Measurements from ENCODE around the gene OR1F1.
"Not testable (repeated sequence)": the region's sequence is repeated elsewhere in the genome, so short reads cannot be mapped to it uniquely, and the experiment has no call there.

OR1F1 gene

GRCh38 chr16:3152027-3152276 lies 36.1 kb upstream of the OR1F1 start:
- no peak for FAIRE-seq

GRCh38 chr16:3152277-3152990 lies 35.6 kb upstream of the OR1F1 start:
- FAIRE-seq, result no peak

GRCh38 chr16:3152991-3153368 lies 35.0 kb upstream of the OR1F1 start:
- no peak for FAIRE-seq

DNA sequence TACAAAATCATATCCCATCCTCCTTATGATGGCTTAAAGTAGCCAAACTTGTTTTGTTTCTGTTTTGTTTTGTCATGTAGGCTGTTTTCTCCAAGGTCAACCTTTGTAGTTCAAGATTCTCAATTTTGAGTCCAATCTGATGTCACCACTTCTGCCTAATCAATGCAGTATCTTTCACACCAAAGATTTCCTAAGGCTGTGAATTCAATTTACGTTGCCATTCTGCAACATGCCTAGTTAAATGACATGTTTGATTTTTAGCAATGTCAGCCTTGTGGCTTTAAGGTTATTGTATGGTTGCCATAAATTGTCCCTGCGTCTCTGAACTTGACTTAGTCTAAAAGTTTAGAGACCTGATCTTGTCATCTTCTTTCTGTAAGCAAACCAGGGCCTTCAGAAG lies 32.8 kb upstream of the OR1F1 start:
- no peak for FAIRE-seq

DNA sequence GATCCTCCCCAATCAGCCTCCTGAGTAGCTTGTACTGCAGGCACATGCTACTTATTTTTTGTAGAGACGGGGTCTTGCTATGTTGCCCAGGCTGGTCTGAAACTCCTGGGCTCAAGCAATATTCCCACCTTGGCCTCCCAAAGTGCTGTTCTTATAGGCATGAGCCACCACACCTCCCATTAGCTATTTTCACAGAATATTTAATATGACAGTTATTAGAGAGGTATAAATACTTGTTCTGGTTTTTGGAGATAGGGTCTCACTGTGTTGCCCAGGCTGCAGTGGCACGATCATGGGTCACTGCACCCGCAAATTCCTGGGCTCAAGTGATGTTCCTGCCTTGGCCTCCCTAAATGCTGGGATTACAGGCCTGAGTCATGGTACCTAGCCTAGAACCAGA lies 32.0 kb upstream of the OR1F1 start:
- FAIRE-seq, result no peak

DNA sequence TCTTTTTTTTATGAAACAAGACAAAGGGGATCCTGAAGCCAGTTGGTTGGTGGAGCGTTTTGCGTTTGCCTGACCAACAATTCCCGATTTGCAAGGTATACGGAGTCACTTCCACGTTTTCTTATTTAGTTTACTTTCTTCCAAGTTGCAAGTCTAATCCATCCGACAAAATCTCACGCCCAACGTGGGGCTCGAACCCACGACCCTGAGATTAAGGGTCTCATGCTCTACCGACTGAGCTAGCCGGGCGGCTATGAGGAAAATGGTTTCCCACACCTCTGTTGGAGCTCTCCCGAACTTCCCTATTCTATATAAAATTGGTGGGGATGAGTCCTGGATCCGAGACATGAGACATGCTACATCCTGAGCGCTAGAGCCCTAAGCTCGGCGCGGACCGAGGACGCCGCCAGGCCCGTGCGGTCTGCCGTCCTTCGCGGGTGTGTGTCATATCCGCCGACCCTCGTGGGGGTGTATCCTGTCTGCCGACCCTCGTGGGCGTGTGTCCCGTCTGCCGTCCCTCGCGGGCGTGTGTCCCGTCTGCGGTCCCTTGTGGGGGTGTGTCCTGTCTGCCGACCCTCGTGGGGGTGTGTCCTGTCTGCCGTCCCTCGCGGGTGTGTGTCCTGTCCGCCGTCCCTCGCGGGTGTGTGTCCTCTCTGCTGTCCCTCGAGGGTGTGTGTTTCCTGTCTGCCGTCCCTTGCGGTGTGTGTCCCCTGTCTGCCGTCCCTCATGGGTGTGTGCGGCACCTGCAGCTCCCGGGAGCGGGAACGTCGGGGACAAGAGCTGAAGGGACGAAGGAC lies 30.6 kb upstream of the OR1F1 start:
- no peak for FAIRE-seq

- no peak for FAIRE-seq
Measured at GRCh38 chr16:3158026-3158509, 29.9 kb upstream of the OR1F1 start.

DNA sequence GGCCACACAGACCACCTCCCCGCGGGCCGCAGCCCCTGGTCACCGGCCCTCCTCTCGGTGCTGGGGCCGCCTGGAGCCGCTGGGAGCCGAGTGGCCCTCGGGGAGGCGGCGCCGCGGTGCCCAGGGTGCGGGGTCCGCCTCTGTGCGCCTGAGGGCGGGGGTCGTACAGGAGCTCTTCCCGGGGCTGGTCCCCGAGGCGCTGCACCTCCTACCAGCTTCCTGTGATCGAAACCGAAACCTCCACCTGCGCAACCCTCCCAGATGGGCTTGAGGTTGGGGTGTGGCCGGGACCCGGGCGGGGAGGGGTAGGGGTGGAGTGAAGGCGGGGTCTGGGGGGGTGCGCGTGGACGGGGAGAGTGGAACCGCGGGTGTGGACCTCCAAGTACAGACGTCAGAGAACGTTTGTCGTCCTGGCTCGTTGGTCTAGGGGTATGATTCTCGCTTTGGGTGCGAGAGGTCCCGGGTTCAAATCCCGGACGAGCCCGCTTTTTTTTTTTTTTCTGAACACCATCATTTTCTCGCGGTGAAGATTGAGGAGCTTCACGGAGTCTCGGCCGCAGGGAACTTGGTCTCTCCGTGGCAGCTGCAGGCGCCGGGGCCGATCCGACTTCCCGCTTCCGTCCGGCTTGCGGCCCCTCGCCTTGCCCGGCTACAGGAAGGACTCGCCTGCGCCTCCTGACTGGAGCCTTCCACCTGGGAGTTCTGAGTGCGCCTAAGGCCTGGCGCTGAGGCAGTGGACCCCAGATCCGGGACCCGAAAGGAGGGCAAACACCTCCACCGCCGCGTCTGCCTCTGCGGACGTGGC lies 29.3 kb upstream of the OR1F1 start:
- no peak for FAIRE-seq

DNA sequence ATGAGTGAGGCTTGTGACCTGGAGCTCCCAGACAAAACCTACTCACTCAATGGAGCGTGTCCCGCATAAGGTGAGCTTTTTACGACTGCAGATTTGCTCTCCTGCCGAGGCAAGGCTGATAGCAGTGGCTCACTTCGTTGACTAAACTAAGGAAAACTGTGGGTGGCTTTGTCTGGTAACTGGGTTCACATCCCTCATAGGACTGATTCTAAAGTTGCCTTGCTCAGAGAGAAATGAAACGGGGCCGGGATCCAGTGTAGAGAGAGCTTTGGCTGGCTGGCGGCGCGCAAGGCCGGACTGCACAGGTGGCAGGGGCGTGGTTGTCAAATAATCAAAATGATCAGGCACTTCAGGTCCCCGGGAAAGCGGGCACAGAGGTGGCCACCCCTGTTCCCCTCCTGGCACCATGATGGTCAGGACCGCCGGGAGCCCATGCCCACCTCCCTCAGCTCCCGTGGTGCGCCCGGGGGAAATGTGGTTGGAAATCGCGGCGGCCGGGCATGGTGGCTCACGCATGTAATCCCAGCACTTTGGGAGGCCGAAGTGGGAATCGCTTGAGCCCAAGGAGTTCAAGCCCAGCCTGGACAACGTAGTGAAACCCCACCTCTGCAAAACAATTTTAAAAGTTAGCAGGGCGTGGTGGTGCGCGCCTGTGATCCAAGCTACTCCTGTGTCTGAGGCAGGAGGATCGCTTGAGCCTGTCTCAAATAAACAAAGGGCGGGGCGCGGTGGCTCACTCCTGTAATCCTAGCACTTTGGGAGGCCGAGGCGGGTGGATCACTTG lies 26.6 kb upstream of the OR1F1 start:
- no peak for FAIRE-seq

DNA sequence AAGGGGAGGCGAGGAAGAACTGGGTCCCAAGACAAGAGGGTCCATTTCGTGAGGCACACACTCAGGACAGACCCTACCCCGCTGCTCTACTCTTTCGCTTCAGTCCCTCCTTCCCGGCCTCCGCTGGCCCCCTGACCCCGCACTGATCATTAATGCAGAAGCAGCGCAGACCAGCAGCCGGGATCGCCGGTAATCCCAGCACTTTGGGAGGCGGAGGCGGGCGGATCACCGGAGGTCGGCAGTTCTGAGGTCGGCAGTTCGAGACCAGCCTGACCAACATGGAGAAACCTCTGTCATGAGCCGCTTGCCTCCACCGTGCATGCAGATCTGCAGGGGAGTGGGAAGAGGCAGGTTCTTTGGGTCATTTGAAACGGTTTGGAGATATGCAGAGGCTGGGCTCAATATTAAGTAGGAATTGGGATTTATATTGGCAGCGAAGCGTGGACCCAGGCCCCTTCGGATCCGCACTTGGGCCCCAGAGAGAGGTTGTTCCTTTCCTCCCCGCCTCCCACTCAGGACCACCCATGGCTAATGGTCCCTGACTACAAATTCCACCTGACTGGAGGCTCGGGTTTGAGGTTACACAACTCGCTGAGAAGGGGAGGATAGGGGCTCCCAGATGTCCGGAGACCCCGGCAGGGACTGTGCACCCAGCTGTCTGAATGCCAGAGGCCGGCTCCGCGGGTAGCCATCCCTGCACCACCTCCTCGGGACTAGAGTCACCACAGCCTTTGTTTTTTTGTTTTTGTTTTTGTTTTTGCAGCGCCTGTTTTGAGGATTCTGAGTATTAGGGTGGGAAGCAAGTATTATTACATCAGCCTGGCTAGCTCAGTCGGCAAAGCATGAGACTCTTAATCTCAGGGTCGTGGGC lies 23.6 kb upstream of the OR1F1 start:
- FAIRE-seq, result no peak

DNA sequence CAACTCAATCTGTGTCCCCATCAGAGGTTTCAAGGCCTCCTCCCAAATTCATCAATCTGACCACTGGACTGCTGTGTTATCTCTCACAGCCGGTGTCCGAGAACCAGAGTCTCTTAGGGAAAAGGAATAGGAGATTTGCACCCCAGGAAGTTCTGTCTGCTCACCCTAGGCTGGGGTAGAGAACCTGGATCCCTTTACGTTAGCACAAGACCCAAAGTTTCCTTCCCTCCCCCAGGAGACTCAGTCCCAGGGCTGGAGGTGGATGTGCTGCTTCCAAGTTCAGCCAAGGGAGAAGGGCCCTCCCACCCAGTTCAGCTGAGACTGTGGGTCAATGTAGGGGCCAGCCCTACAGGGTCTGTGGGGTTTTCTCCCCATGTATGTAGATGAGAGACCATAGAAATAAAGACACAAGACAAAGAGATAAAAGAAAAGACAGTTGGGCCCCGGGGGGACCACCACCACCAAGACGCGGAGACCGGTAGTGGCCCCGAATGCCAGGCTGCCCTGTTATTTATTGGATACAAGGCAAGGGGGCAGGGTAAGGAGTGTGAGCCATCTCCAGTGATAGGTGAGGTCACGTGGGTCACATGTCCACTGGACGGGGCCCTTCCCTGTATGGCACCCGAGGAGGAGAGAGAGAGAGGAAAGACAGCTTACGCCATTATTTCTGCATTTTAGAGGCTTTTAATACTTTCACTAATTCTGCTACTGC lies 22.7 kb upstream of the OR1F1 start:
- FAIRE-seq, result no peak

- FAIRE-seq, result no peak
Measured at GRCh38 chr16:3166505-3166886, 21.5 kb upstream of the OR1F1 start.

- not testable (repeated sequence) for FAIRE-seq
Measured at GRCh38 chr16:3168729-3169128, 19.3 kb upstream of the OR1F1 start.

DNA sequence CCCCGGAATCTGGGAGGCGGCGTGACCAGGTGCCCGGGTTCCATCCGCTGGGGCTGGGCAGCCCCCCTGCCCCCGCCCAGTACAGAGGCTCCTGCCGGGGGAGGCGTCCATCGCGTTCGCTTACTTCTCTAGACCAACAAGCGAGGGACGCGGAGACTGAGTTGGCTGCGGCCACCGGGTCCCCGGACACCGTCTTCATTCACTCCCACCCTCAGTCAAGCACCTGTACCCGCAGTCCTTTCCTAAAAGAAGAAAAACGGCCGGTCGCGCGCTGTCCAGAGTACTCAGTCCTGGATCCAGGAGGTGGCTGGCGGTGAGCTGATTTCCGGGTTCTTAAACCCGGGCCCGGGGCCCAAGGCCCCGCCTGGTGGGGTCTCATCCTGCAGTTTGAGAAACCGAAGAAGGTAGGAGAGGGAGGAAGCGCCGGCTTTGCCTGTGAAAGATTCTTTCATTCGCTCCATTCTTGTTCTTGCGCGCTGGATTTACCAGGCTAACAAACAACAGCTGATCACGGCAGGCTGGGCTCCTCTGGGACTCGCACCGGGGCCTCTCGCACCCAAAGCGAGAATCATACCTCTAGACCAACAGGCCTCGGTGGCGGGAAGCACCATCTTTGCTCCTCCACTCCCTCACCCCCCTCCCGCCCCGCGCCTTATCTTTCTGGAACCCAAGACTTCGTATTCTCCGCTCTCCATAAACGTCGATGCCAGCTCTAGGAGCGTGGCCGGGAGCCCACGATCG lies 17.4 kb upstream of the OR1F1 start:
- no peak for FAIRE-seq

GRCh38 chr16:3171181-3171854 lies 16.7 kb upstream of the OR1F1 start:
- no peak for FAIRE-seq

- FAIRE-seq, result no peak
Measured at GRCh38 chr16:3171855-3172593, 16.0 kb upstream of the OR1F1 start.

DNA sequence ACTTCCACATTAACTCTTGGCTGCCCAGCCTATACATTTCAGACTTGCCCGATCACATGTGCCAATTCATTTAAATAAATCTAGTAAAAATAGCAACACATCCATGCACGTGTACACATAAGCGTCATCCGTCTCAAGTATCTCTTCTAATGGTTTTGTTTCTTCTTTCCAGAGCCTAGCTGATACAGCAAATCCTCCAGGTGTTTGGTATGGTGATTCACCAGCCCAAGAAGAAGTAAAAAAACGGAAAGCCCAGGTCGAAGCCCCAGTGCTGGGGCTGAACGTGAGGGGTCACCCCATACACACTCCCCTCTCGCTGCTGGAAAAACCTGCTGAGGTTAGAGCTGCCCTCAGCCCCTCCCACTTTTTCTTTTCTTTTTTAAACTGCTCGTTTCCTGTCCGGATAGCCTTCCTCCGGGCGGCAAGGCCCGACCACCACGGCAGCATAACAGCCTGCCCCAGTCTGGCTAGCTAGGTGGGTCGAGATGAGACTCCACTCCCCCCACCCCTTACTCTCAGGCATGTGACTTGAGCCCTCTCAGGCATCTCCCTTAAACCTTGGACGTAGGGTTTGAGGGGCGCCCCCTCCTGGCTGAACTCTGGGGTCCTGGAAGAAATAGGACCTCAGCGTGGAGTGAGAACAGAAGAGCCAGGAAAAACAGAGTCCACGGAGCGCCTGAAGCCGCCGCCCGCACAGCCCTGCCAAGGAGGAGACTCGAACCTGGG lies 13.9 kb upstream of the OR1F1 start:
- FAIRE-seq, result no peak

DNA sequence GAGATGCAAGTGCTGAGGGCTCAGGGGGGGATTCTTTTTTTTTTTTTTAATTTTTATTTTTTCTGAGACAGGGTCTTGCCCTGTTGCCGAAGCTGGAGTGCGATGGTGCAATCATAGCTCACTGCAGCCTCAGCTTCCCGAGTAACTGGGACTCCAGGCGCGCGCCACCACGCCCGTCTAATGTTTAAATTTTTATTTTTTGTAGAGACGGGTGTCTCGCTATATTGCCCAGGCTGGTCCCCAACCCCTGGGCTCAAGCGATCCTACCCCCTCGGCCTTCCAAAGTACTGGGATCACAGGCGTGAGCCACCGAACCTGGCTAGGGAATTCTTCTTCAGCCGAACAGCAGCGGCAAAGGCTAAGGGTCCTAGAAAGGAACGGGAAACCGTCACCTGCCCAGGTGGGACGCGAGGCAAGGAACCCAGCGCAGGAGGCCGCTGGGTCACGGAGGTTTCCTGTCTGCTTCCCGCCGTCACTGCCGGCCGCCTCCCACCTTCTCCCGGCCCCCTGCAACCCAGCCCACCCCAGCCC lies 13.3 kb upstream of the OR1F1 start:
- FAIRE-seq, result no peak

All from colon (tissue), 2 donors.